WTC11 (cell line): ENCODE results near the gene MAEA. TPM values are rescaled to one million over a fixed set of nuclear protein-coding genes. Genes with fewer than 3 reads are reported as not detected.

Experiments used
- ATAC-seq: fragments of 200-7000 bp; cut with Tn5 transposase; 2 replicates; pipeline ENCODE4 v1.10.0; 2021; ENCODE audit warnings: mild to moderate bottlenecking, moderate library complexity
- CTCF ChIA-PET: fragments of 300-600 bp; sonication (Branson Sonifier 250); formaldehyde crosslinking; loops from one replicate; lab custom pipeline; 2021; ENCODE audit warnings: antibody characterized with exemption; lab: Charles Lee
- POLR2A ChIA-PET: fragments of 350-600 bp; sonication (Branson Sonifier 250); formaldehyde crosslinking; loops from one replicate; lab custom pipeline; 2021; ENCODE audit warnings: antibody characterized with exemption; lab: Charles Lee
- DNase-seq: peaks from one replicate; pipeline ENCODE4 v3.0.0; 2021; ENCODE audit warnings: low spot score
- H3K27ac Mint-ChIP-seq: 2 replicates; pipeline ENCODE4 v1.8.0; 2021; ENCODE audit warnings: mixed read lengths
- H3K27me3 Mint-ChIP-seq: 2 replicates; pipeline ENCODE4 v1.8.0; 2021; ENCODE audit warnings: low read depth, mild to moderate bottlenecking, moderate library complexity, mixed read lengths
- H3K36me3 Mint-ChIP-seq: 2 replicates; pipeline ENCODE4 v1.8.0; 2021; ENCODE audit warnings: mixed read lengths
- H3K4me1 Mint-ChIP-seq: 2 replicates; pipeline ENCODE4 v1.8.0; 2022; ENCODE audit warnings: mixed read lengths
- H3K4me3 Mint-ChIP-seq: 2 replicates; pipeline ENCODE4 v1.8.0; 2021; ENCODE audit warnings: mild to moderate bottlenecking, moderate library complexity, mixed read lengths
- H3K9me3 Mint-ChIP-seq: 2 replicates; pipeline ENCODE4 v1.8.0; 2021; ENCODE audit warnings: mixed read lengths
- CREB1 ChIP-seq: sonication (generic); formaldehyde crosslinking; IDR thresholded peaks from 2 replicates; pipeline ENCODE4 v1.8.0; 2023; ENCODE audit warnings: mild to moderate bottlenecking, missing genetic modification reagents
- ELF4 ChIP-seq: sonication (generic); formaldehyde crosslinking; IDR thresholded peaks from 2 replicates; pipeline ENCODE4 v1.8.1; 2022; ENCODE audit warnings: low read depth, mild to moderate bottlenecking, moderate library complexity, missing genetic modification reagents
- GRHL2 ChIP-seq: fragments of 250-450 bp; sonication (Bioruptor Pico); IDR thresholded peaks from 2 replicates; pipeline ENCODE4 v1.8.0; 2022; ENCODE audit warnings: mild to moderate bottlenecking, moderate library complexity; ENCODE audit not compliant: insufficient replicate concordance, severe bottlenecking
- GTF2I ChIP-seq: fragments of 250-450 bp; sonication (Bioruptor Pico); conservative IDR thresholded peaks from 2 replicates; pipeline ENCODE4 v1.4.0; 2021; ENCODE audit warnings: mild to moderate bottlenecking
- MYBL2 ChIP-seq: sonication (generic); formaldehyde crosslinking; IDR thresholded peaks from 2 replicates; pipeline ENCODE4 v1.8.1; 2023; ENCODE audit warnings: mild to moderate bottlenecking, moderate library complexity, missing genetic modification reagents
- NR3C1 ChIP-seq: sonication (generic); formaldehyde crosslinking; conservative IDR thresholded peaks from 2 replicates; pipeline ENCODE4 v1.8.1; 2023; ENCODE audit warnings: low read depth, mild to moderate bottlenecking, missing genetic modification reagents
- PRRX2 ChIP-seq: fragments of 250-450 bp; sonication (Bioruptor Pico); IDR thresholded peaks from 2 replicates; pipeline ENCODE4 v1.8.0; 2021; ENCODE audit warnings: mild to moderate bottlenecking
- RORB ChIP-seq: fragments of 250-450 bp; sonication (Bioruptor Pico); IDR thresholded peaks from 2 replicates; pipeline ENCODE4 v1.9.0; 2021; ENCODE audit warnings: mild to moderate bottlenecking
- SP1 ChIP-seq: sonication (generic); formaldehyde crosslinking; conservative IDR thresholded peaks from 2 replicates; pipeline ENCODE4 v1.8.1; 2022; ENCODE audit warnings: missing genetic modification reagents
- ZNF263 ChIP-seq: sonication (generic); formaldehyde crosslinking; IDR thresholded peaks from 2 replicates; pipeline ENCODE4 v1.8.1; 2022; ENCODE audit warnings: low read depth, mild to moderate bottlenecking, moderate library complexity, missing genetic modification reagents
- total RNA-seq: library from RNA; stranded (reverse); gene quantifications from 3 replicates; pipeline ENCODE4 v1.2.3, GENCODE V29; 2021
- TF ChIP-seq, protein P1 (sequence below): sonication (generic); formaldehyde crosslinking; IDR thresholded peaks from 2 replicates; pipeline ENCODE4 v1.8.0; 2022; ENCODE audit warnings: missing genetic modification reagents
- TF ChIP-seq, protein P2 (sequence below): sonication (generic); formaldehyde crosslinking; IDR thresholded peaks from 2 replicates; pipeline ENCODE4 v1.8.0; 2022; ENCODE audit warnings: mild to moderate bottlenecking, missing genetic modification reagents
- TF ChIP-seq, protein P3 (sequence below): sonication (generic); formaldehyde crosslinking; IDR thresholded peaks from 2 replicates; pipeline ENCODE4 v1.8.1; 2022; ENCODE audit warnings: mild to moderate bottlenecking, moderate library complexity, missing genetic modification reagents
- TF ChIP-seq, protein P4 (sequence below): fragments of 200-600 bp; IDR thresholded peaks from 2 replicates; pipeline ENCODE4 v1.8.0; 2022; ENCODE audit warnings: antibody characterized with exemption

MAEA gene
- total RNA-seq, 1 experiment from 2014 or later = 86.9 TPM

DNA sequence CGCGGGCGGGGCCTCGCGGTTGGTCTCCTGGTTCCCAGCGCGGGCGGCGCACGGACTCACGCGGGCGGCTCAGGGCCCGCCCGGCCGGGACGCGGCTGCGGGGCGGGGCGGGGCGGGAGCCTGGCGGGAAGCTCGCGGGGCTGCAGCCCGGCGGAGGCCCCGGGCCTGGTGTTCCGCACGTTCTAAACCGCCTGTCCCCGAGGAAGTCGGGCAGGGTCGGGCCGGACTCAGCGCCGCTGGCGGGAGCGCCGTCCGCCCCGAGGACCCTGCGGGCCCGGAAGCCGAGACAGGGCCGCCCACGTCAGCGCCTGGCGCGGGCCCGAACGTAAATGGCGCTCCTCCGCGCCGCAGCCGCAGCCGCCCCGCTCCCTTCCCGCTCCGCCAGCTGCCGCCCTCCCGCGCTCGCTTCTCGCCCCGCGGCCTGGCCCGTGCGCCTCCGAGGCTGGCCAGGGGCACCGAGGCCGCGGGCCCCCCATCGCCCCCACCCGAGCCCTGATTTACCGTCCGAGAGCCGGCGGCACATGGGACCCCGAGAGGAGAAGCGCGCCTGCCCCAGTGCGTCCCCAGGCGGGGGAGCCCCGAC, 40.5 kb upstream of the MAEA start (continued):
- TF ChIP-seq, protein P1, sequence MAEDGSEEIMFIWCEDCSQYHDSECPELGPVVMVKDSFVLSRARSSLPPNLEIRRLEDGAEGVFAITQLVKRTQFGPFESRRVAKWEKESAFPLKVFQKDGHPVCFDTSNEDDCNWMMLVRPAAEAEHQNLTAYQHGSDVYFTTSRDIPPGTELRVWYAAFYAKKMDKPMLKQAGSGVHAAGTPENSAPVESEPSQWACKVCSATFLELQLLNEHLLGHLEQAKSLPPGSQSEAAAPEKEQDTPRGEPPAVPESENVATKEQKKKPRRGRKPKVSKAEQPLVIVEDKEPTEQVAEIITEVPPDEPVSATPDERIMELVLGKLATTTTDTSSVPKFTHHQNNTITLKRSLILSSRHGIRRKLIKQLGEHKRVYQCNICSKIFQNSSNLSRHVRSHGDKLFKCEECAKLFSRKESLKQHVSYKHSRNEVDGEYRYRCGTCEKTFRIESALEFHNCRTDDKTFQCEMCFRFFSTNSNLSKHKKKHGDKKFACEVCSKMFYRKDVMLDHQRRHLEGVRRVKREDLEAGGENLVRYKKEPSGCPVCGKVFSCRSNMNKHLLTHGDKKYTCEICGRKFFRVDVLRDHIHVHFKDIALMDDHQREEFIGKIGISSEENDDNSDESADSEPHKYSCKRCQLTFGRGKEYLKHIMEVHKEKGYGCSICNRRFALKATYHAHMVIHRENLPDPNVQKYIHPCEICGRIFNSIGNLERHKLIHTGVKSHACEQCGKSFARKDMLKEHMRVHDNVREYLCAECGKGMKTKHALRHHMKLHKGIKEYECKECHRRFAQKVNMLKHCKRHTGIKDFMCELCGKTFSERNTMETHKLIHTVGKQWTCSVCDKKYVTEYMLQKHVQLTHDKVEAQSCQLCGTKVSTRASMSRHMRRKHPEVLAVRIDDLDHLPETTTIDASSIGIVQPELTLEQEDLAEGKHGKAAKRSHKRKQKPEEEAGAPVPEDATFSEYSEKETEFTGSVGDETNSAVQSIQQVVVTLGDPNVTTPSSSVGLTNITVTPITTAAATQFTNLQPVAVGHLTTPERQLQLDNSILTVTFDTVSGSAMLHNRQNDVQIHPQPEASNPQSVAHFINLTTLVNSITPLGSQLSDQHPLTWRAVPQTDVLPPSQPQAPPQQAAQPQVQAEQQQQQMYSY (CRISPR knock-in tag) = no peak
- TF ChIP-seq GRHL2 (CRISPR knock-in tag) (no peak), GTF2I (CRISPR knock-in tag) (no peak), SP1 (peak; percentile 33; the same call in 1 of the 2 replicates)

DNA sequence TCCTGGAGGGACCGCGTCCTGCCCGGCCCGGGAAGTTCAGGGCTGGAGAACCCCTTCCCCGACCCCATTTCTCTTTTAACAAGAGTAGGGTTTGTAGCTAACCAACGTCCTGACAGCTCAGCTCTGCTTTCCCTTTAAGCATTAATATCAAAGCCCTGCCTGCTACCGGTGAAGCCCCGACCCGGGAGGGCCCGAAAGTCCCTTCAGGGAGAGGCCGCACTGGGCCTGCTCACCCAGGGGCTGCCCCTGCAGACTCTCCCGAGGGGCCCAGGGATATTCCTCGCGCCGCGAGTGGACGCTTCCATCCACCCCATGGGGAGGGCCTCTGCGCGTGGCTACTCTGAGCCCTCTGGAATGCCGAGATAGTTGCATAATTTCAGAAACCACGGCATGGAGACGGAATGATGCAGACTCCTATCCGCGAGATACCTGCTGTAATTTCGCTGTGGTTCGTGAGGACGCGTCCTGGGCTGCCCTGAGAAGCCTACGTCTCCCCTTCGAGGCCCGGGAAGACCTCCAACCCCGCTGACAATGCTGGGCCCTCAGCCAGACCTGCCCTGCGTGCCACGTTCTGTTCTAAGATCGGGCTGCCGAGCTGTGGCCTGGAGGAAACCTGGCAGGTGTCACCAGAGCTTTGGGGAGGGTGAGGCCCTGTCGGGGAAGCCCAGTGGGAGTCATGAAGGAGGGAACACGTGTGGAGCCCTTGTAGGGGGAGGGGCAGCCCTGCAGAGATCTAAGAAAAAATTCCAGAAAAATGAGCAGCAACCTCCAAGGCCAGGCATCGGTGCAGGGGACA, 39.8 kb upstream of the MAEA start:
- H3K27me3 Mint-ChIP-seq = peaks cover 34% of the 10 kb centered on the region
- H3K4me3 Mint-ChIP-seq = peak overlapping the region; percentile 65
- CTCF ChIA-PET = interaction anchor here (1.1 to 1.2 kb wide), 3 partner anchors 18 to 97 kb away, joined by 3 to 6 read pairs (median 4); partner anchors contain the start of gene UVSSA
- DNase-seq (peak; percentile 41), ATAC-seq (no peak)
- POLR2A ChIA-PET = interaction anchor here (1.2 kb wide), 1 partner anchor 96 kb away, joined by 4 read pairs; no protein-coding TSS in a partner anchor
- peaks cover 49% of the 10 kb centered on the region for H3K36me3 Mint-ChIP-seq
- H3K27ac Mint-ChIP-seq = no peak overlapping the region
- TF ChIP-seq, protein P2, sequence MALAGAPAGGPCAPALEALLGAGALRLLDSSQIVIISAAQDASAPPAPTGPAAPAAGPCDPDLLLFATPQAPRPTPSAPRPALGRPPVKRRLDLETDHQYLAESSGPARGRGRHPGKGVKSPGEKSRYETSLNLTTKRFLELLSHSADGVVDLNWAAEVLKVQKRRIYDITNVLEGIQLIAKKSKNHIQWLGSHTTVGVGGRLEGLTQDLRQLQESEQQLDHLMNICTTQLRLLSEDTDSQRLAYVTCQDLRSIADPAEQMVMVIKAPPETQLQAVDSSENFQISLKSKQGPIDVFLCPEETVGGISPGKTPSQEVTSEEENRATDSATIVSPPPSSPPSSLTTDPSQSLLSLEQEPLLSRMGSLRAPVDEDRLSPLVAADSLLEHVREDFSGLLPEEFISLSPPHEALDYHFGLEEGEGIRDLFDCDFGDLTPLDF (CRISPR knock-in tag) = 0 out of 2 replicates have a peak, but pooled peaks have one; percentile 51
- TF ChIP-seq PRRX2 (CRISPR knock-in tag) (no peak), CREB1 (CRISPR knock-in tag) (0 out of 2 replicates have a peak, but pooled peaks have one; percentile 31)
- H3K9me3 Mint-ChIP-seq = peaks cover 46% of the 10 kb centered on the region
- peaks cover 16% of the 10 kb centered on the region for H3K4me1 Mint-ChIP-seq

DNA sequence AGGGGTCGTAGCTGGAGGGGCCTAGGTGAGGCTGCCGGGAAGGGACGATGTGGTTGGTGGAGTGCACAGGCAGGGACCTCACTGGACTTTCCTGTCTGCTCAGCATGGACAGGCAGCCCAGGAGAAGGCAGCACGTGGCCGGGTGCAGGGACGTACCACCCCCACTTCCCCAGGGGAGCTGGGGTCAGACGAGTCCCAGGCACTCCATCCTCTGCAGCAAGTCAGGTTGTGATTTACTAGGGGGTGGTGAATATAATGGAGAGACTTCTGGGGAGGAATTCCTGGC, 39.2 kb upstream of the MAEA start:
- Mint-ChIP-seq H3K36me3 (peaks cover 49% of the 10 kb centered on the region), H3K27ac (no peak overlapping the region), H3K4me1 (peaks cover 16% of the 10 kb centered on the region), H3K27me3 (peaks cover 38% of the 10 kb centered on the region), H3K9me3 (peaks cover 51% of the 10 kb centered on the region), H3K4me3 (peak overlapping the region; percentile 65)
- ATAC-seq (no peak), DNase-seq (no peak)
- POLR2A ChIA-PET = no interaction called here
- TF ChIP-seq, protein P3, sequence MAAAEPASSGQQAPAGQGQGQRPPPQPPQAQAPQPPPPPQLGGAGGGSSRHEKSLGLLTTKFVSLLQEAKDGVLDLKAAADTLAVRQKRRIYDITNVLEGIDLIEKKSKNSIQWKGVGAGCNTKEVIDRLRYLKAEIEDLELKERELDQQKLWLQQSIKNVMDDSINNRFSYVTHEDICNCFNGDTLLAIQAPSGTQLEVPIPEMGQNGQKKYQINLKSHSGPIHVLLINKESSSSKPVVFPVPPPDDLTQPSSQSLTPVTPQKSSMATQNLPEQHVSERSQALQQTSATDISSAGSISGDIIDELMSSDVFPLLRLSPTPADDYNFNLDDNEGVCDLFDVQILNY (CRISPR knock-in tag) = no peak
- TF ChIP-seq ELF4 (CRISPR knock-in tag) (no peak), RORB (CRISPR knock-in tag) (no peak), ZNF263 (CRISPR knock-in tag) (no peak), MYBL2 (no peak), NR3C1 (CRISPR knock-in tag) (no peak)
- TF ChIP-seq, protein P4, sequence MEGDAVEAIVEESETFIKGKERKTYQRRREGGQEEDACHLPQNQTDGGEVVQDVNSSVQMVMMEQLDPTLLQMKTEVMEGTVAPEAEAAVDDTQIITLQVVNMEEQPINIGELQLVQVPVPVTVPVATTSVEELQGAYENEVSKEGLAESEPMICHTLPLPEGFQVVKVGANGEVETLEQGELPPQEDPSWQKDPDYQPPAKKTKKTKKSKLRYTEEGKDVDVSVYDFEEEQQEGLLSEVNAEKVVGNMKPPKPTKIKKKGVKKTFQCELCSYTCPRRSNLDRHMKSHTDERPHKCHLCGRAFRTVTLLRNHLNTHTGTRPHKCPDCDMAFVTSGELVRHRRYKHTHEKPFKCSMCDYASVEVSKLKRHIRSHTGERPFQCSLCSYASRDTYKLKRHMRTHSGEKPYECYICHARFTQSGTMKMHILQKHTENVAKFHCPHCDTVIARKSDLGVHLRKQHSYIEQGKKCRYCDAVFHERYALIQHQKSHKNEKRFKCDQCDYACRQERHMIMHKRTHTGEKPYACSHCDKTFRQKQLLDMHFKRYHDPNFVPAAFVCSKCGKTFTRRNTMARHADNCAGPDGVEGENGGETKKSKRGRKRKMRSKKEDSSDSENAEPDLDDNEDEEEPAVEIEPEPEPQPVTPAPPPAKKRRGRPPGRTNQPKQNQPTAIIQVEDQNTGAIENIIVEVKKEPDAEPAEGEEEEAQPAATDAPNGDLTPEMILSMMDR = no peak
- TF ChIP-seq, protein P1 (CRISPR knock-in tag) = no peak
- CTCF ChIA-PET = interaction anchor here (1.1 to 1.2 kb wide), 2 partner anchors 17 to 96 kb away, joined by 4 to 6 read pairs; partner anchors contain the start of gene UVSSA
